GM10248 (cell line): ENCODE measurements around the gene UBASH3B.

Experiments used
- CTCF ChIA-PET: fragments of 300-600 bp; sonication (Branson Sonifier 250); formaldehyde crosslinking; extraction: SDS; loops from one replicate; lab custom pipeline; 2021; ENCODE audit warnings: antibody characterized with exemption; lab: Yijun Ruan, JAX
- POLR2A ChIA-PET: fragments of 350-650 bp; sonication (Branson Sonifier 250); formaldehyde crosslinking; extraction: SDS; loops from one replicate; lab custom pipeline; 2020; ENCODE audit warnings: antibody characterized with exemption; lab: Yijun Ruan, JAX
- DNase-seq: peaks from one replicate; pipeline ENCODE4 v3.0.0; 2012; ENCODE audit errors: extremely low spot score
- TF ChIP-seq, protein P1 (sequence below): IDR thresholded peaks from 2 replicates; pipeline ENCODE4 v1.5.1; 2012; ENCODE audit warnings: mild to moderate bottlenecking, low read depth; ENCODE audit errors: extremely low read depth, missing control alignments, control extremely low read depth

The UBASH3B gene

DNA sequence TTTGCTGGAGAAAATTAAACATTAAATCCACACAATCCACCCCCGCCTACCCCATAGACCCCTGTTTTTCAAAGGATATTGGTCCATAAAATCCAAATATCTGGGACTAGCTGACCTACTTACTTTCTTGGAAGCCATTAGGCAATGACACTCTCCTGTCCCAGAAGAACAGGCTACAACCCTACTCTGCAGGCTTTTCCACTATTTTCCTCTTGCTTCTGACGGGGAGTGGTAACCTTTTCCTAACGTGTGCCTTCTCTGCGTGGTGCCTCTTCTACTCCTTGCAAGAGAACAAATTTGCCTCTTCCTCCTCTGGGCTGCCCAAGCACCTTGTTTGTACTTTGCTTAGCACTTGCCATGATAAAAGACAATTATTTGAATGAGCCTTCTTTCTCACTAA, 51.6 kb downstream of the UBASH3B start:
- ChIA-PET POLR2A (no interaction called here), CTCF (interaction anchor here (0.9 kb wide), 1 partner anchor 9 kb away, joined by 3 read pairs; no protein-coding TSS in a partner anchor)
- no peak for DNase-seq
- TF ChIP-seq, protein P1, sequence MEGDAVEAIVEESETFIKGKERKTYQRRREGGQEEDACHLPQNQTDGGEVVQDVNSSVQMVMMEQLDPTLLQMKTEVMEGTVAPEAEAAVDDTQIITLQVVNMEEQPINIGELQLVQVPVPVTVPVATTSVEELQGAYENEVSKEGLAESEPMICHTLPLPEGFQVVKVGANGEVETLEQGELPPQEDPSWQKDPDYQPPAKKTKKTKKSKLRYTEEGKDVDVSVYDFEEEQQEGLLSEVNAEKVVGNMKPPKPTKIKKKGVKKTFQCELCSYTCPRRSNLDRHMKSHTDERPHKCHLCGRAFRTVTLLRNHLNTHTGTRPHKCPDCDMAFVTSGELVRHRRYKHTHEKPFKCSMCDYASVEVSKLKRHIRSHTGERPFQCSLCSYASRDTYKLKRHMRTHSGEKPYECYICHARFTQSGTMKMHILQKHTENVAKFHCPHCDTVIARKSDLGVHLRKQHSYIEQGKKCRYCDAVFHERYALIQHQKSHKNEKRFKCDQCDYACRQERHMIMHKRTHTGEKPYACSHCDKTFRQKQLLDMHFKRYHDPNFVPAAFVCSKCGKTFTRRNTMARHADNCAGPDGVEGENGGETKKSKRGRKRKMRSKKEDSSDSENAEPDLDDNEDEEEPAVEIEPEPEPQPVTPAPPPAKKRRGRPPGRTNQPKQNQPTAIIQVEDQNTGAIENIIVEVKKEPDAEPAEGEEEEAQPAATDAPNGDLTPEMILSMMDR = no peak

DNA sequence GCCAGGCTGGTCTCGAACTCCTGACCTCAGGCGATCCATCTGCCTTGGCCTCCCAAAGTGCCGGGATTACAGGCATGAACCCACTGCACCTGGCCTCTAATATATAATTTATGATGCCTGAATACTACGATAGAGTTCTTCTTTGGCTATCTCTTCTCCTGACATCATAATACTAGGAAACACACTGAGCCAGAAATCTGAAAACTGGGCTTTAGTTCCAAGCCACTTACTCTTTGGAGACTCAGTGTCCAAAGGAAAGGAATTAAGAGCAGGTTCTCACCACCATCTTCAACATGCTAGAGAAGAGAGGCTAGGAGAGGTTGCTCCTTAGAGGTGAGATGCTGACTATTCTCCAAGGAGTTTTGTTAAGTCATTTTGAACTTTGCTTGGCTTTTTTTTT, 52.4 kb downstream of the UBASH3B start:
- DNase-seq = no peak
- TF ChIP-seq, protein P1 = no peak
- POLR2A ChIA-PET = no interaction called here
- CTCF ChIA-PET = no interaction called here

DNA sequence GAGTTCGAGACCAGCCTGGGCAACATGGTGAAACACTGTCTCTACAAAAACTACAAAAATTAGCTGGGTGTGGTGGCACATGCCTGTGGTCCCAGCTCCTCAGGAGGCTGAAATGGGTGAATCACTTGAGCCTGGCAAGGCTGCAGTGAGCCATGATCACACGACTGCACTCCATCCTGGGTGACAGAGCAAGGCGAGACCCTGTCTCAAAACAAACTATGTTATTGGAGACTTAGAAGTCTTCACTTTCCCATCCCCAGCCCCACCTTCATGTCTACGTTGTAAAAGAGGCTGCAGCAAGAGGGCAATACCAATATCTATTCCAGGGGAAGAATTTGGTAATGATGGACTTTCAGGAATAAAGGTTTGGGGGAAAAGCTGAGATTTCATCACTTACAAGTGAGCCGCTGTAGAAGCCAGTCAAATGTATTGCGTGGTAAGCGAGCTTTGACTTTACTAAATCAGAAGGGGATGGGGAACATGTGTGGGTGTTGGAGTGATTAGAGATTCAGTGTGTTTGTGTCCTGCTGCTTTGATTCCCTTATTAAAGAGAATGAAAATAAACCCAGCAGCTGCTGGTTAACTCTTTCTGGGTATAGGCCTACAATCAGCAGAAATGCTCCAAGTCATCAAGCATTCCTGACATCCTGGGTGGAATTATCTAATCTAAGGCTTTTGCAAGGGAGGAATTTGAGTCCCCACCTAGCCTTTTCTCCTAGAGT, 53.7 kb downstream of the UBASH3B start:
- POLR2A ChIA-PET = no interaction called here
- CTCF ChIA-PET = interaction anchor here (0.7 to 1.8 kb wide), 7 partner anchors 9 to 99 kb away, joined by 3 to 7 read pairs (median 4); no protein-coding TSS in a partner anchor
- DNase-seq = no peak
- TF ChIP-seq, protein P1 = no peak

DNA sequence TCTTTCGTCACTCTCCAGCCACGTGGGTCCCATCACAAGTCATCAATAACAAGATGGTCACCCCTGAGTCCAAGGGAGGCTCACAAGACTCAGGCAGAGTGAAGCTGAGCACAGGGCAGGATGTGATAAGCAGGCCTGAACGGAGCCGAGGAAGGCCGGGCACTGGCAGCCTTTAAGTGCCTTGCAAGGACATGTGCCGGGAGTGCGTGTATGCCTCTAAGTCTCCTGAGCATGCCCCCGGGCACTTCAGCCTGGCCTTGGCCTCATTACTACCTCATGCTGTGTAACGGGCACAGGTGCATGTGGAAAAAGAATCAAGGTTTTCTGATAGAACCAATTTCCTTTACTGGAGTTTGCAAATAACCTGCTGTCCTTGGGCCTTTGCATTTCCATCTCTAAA, 55.8 kb downstream of the UBASH3B start:
- POLR2A ChIA-PET = no interaction called here
- DNase-seq = no peak
- TF ChIP-seq, protein P1 = no peak
- CTCF ChIA-PET = interaction anchor here (0.9 to 4.2 kb wide), 12 partner anchors 10 to 83 kb away, joined by 3 to 29 read pairs (median 4); no protein-coding TSS in a partner anchor

DNA sequence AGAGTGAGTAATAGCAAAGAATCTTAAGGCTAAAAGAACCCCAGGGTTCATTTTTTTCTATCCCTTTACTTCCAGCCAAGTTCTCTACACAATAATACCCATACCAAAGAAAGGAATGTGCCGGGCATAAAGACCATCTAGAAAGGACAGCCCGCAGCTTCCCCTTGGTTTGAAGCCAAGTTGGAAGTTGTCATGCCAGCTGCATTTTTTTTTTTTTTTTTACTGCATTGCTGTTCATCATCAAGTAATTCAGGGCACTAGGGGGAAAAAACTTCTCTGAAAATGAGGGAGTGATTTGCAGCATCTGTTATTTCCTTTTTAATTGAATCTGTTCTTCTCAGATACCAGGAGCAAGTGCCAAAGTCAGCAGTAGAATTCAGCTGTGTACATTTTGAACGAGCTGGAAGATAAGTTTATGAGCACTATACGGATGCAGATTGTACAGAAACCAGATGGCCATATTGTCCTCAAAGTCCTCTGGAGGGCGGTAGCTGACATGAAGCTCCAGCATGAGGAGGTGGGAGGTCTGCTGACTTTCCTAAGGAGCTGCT, 56.4 kb downstream of the UBASH3B start:
- CTCF ChIA-PET = interaction anchor here (0.9 to 4.2 kb wide), 16 partner anchors 9 to 84 kb away, joined by 3 to 29 read pairs (median 4); partner anchors contain the start of gene UBASH3B
- TF ChIP-seq, protein P1 = peak; percentile 18
- DNase-seq = no peak
- POLR2A ChIA-PET = no interaction called here

DNA sequence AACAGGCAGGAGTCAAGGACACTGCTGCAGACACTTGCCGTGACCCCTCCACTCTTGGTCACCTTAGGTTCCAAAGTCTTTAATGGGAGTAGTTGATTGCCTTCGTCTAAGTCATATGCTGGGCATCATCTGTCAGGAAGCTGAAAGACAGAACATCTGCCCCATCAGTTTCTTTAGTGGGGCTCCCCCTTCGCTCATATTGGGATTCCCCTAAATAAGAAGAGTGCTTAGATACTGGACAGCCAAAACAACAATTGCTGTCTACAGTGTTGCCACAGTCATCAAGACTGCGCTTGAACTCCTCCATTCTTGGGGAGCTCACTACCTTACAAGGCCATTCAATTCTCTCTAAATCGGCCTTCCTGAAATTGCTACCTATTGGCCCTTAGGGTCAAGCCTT, 58.5 kb downstream of the UBASH3B start:
- ChIA-PET POLR2A (no interaction called here), CTCF (interaction anchor here (1.1 to 4.2 kb wide), 7 partner anchors 13 to 134 kb away, joined by 3 to 29 read pairs (median 4); no protein-coding TSS in a partner anchor)
- TF ChIP-seq, protein P1 = no peak
- DNase-seq = peak; percentile 62
